Hippocampal formation (tissue), 2 donors: ENCODE results near the gene LRP10.
"Not testable (repeated sequence)": the region's sequence is repeated elsewhere in the genome, so short reads cannot be mapped to it uniquely, and the experiment has no call there.

Experiments used
- DNase-seq, 2 donors: peaks; one replicate each; lab custom pipeline; 2025; lab: John Stamatoyannopoulos, UW

The LRP10 gene

DNA sequence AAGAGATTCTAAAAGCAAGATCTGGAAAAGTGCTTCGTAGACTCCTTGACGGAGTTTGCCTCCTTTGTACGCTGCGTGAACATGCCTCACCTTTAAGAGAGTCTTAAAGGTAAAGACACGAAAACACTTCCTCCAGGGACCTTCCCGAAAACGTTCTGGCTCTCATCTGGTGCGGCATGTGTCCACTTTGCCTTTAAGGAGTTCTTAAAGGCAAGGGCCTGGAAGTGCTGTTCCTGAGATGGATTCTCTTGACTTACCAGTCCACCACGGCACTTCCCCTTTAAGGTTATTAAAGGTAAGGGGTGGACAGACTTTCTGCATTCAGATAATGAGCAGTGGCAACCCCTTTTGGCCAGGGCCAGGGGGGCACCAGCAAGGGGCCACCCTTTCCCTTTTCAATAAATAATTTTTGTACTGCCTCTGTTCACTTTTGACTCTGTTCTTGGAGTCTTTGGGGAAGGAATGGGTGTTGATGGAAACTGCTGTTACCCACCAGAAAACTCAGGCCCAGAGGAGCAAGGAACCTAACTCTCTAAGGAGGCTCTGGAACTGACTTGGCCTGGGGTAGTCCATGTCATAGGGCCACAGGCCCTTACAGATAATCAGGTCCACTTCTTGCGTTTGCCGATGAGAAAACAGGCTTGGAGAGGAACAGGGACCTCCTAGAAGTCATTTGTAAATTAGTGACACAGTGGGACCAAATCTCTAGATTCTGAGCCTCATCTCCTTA is 15.9 kb downstream of the LRP10 start:
- DNase-seq: no peak

DNA sequence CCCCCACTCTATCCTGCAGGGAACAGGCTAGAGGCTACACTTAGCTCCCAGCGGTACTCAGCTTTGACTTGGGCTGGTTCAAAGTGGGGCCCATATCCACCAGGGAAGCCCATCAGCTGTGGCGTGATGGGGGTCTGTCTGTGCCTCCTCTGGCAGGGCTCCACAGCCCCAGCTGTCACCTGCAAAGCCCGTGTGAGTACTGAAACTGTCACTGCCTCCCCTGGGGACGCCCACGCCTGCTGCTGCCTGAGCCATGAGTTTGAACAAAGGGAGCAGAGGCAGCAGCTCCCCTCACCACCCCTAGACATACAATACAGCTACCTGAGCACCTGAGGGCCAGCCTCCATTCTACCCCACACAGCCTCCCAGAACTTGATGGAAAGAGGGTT is 16.4 kb downstream of the LRP10 start:
- DNase-seq: no peak

DNA sequence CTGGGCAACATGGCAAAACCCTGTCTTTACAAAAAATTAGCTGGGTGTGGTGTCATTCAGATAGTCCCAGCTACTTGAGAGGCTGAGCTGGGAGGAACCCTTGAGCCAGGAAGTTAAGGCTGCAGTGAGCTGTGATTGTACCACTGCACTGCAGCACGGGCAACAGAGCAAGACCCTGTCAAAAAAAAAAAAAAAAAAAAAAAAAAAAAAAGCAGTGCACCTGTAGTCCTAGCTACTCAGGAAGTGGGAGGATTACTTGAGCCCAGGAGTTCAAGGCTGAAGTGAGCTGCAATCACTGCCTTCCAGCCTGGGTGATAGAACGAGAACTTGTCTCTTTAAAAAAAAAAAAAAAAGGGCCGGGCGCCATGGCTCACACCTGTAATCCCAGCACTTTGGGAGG is 17.1 kb downstream of the LRP10 start:
- no peak for DNase-seq

DNA sequence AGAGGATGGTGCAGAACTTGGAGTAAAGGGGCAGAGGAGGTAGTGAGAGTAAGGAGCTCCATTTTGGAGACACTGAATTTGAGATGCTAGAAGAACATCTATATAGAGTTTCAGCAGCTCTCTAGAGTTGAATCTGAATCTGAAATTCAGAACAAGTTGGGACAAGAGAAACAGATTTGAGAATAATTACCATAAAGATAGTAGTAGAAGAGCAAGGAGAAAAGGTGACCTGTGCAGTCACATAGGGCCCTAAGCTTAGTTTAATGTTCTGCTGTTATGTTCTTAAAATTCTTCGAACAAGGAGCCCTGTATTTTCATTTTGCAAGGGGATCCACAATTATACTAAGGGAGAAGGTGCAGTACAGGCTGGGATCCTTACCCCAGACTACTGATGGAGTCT is 18.9 kb downstream of the LRP10 start:
- DNase-seq: no peak

DNA sequence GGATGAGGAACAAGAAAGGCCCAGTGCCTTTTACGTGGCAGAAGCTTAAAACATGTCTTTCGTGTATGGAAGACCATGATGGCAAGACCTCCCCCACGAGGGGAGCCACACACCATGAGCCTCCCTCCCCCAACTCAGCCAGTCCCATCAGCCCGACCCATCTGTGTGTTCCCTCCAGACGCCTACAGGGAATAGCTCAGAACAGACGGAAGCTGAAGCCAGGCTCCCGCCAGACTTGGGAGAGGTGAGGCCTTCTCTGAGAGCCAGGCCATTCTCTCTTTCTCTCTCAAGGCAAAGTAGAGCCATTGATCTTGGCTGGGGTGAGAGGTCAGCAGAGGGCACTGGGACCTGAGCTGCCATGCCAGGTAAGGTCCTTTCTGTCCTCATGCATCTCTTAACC is 20.9 kb downstream of the LRP10 start:
- DNase-seq: no peak

- no peak for DNase-seq
Observed at GRCh38 chr14:22893706-22894105, 22.2 kb downstream of the LRP10 start.

DNA sequence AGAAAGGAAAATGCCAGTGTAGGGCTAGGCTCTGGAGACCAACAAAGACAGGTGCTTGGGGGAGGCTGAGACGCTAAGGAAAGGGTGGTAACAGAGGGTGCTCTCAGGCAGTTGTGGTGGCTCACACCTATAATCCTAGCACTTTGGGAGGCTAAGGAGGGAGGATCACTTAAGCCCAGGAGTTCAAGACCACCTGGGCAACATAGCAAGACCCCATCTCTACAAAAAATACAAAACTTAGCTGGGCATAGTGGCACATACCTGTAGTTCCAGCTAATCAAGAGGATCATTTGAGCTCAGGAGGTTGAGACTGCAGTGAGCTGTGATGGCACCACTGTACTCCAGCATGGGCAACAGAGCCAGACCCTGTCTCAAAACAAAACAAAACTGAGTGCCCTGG is 23.9 kb downstream of the LRP10 start:
- no peak for DNase-seq

GRCh38 chr14:22896356-22896755 is 24.8 kb downstream of the LRP10 start:
- no peak for DNase-seq

GRCh38 chr14:22896760-22897159 is 25.2 kb downstream of the LRP10 start:
- no peak for DNase-seq

DNA sequence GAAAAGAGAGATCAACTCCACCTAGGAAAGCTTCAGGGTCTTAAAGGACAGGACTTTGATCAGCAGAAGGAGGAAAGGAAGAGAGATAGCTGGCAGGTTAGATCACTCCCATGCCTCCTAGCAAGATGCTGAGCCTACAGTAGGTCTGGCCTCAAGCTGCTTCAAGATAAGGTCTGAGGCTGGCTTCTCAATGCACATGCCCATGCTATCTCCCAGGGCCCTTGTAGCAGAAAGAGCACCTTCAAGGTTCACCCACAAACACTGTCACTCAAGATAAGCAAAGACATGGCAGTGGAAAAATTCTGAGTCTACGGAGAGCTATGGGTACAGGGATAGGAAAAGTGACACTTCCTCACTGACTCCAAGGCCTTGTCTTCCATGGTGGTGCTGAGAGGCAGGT is 25.8 kb downstream of the LRP10 start:
- DNase-seq: no peak

DNA sequence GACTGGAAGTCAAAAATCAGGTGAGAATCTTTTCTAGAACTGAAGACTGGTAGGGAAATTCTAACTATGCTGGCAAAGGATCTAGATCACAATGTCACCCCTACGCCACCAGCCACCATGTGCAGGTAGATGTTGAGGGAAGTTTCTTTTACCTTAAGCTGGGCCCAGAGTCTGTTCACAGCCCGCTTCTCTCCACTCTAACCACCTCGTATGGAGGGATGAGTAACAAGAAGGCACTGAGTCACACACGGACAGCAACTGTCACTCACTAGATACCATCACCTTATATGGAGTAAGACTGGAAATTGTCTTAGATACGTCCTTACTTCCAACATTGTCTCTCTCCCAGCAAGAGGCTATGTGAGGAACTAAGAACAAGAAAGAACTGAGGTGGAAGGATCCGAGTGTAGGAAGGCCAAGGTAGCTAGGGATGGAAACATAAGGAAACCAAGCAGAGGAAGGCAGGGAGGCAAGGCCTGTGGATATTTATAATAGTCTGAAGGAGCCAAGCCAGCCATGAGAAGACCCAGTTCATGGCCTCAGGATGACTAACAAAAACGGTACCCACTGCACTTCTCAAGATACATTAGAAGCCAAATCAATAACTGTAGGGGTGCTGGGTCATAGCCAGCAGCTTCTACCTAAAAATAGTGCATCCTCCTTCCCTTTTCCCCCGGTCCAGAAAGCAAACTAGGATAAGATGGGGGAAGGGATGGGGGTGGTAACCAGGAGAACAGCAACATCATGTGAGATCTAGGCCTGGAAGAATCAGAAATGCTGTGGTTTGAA is 27.0 kb downstream of the LRP10 start:
- DNase-seq: no peak

- DNase-seq: peak in 1 of 2 donors; percentile 31
Observed at GRCh38 chr14:22900081-22900799, 28.7 kb downstream of the LRP10 start.

- no peak for DNase-seq
Observed at GRCh38 chr14:22901799-22902198, 30.3 kb downstream of the LRP10 start.

GRCh38 chr14:22903742-22904087 is 32.2 kb downstream of the LRP10 start:
- DNase-seq: no peak

GRCh38 chr14:22905627-22906026 is 34.1 kb downstream of the LRP10 start:
- no peak for DNase-seq

GRCh38 chr14:22906073-22906472 is 34.5 kb downstream of the LRP10 start:
- DNase-seq: no peak

- DNase-seq: no peak
Observed at GRCh38 chr14:22907429-22907828, 35.9 kb downstream of the LRP10 start.

DNA sequence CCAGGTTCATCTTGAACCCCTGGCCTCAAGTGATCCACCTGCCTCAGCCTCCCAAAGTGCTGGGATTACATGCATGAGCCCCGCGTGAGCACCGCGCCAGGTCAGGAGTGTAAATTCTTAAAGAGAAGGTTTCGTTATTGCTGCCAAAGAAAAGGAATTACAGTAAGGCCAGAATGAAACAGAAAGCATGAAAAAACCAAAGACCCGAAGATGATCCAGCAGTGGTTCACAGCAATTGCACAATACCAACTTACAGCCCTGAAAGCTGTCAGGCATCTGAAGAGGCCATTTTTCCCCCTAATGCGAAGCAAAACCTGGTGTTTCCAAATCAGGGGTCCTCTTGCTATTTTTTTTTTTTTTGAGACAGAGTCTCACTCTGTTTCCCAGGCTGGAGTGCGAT is 37.1 kb downstream of the LRP10 start:
- no peak for DNase-seq

DNA sequence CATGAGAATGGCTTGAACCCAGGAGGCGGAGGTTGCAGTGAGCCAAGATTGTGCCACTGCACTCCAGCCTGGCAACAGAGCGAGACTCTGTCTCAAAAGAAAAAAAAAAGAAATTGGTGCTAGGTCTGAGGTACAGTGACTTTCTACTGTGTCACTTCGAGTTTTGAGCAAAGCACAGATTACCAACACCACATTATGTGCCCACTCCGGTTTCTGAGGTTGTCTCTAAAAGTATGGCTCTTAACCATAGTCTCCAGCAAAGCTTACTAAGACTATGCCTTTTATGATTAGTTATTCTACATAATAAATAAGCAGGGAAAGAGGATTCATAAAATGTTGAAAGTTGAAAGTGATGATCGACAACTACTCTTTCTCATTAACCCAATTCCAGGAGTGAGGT is 39.4 kb downstream of the LRP10 start:
- no peak for DNase-seq

DNA sequence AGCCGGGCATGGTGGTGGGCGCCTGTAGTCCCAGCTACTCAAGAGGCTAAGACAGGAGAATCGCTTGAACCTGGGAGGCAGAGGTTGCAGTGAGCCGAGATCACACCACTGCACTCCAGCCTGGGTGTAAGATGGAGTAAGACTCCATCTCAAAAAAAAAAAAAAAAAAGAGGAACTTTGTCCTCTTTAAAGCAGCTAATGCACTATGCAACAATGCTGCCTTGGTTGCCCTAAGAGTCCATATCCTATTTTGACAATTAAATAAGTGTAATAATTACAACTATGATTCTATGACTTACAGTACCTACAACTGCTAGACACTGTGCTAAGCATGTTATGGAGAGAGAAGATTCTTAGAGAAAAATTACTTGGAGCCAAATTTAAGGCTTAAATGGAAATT is 43.3 kb downstream of the LRP10 start:
- DNase-seq: not testable (repeated sequence)

GRCh38 chr14:22915886-22916521 is 44.5 kb downstream of the LRP10 start:
- DNase-seq: no peak

- DNase-seq: peak; percentile 97 to 99
Observed at GRCh38 chr14:22918804-22919600, 47.5 kb downstream of the LRP10 start, which contains the start of gene RBM23. Gene RBM23 (minus strand): TSS chr14:22919149.
